Measurements from ENCODE around the gene CPSF3.

Gene CPSF3

DNA sequence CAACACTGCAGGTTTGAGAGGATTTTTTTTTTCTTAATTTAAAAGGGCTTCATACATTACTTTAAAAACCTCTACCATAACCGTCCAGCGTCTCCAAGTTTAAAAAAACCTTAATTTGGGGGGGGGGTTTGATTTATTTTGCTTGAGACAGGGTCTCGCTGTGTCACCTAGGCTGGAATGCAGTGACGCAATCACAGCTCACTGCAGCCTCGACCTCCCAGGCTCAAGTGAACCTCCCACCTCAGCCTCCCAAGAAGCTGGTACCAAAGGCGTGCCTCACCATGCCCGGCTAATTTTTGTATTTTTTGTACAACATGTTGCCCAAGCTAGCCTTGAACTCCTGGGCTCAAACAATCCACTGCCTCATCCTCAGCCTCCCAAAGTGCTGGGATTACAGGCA, 95.3 kb downstream of the CPSF3 start:
- no peaks in the 10 kb centered on the region for H3K27me3 ChIP-seq (ENCODE audit: control insufficient read depth in 1 of 2, insufficient read depth in 2 of 2, low read length in 2 of 2)
- no peak overlapping the region for H3K27ac ChIP-seq (ENCODE audit: low read length)
- H3K9me3 ChIP-seq (ENCODE audit: control insufficient read depth in 2 of 2, low read length in 2 of 2) = no peaks in the 10 kb centered on the region
- no peak overlapping the region for H3K9ac ChIP-seq (ENCODE audit: low read length in 2 of 2)
- H3K4me1 ChIP-seq (ENCODE audit: control insufficient read depth, insufficient read depth, low read length) = no peaks in the 10 kb centered on the region
- H3K36me3 ChIP-seq (ENCODE audit: control insufficient read depth in 2 of 2, insufficient read depth in 2 of 2, low read length in 2 of 2) = peaks cover 25 to 33% of the 10 kb centered on the region in 2 donors
- no peak overlapping the region for H3K4me3 ChIP-seq (ENCODE audit: low read length in 2 of 2)

DNA sequence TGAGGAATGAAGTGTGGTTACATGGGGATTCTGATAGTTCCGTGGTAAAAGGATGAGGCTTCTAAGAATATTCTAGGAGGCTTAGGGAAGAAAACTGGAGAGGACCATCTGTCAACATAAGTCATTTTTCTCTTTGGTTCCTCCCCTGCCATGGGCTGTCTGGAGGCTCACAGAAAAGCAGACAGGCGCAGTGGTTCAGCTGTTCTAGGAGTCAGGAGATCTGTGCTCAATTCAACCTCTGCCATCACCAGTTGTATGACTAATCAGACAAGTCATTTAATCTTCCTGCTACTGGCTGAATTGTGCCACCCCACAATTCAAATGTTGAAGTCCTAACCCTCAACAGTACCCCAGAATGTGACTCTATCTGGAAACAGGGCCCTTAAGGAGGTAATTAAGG, 95.8 kb downstream of the CPSF3 start:
- Histone ChIP-seq H3K9ac (ENCODE audit: low read length in 2 of 2) (no peak overlapping the region), H3K9me3 (ENCODE audit: control insufficient read depth in 2 of 2, low read length in 2 of 2) (no peaks in the 10 kb centered on the region), H3K27ac (ENCODE audit: low read length) (no peak overlapping the region), H3K4me3 (ENCODE audit: low read length in 2 of 2) (no peak overlapping the region), H3K4me1 (ENCODE audit: control insufficient read depth, insufficient read depth, low read length) (no peaks in the 10 kb centered on the region), H3K27me3 (ENCODE audit: control insufficient read depth in 1 of 2, insufficient read depth in 2 of 2, low read length in 2 of 2) (no peaks in the 10 kb centered on the region), H3K36me3 (ENCODE audit: control insufficient read depth in 2 of 2, insufficient read depth in 2 of 2, low read length in 2 of 2) (peaks cover 25 to 34% of the 10 kb centered on the region in 2 donors)
